ENCODE results near the gene PXMP2.

- TF ChIP-seq CTCF (IDR thresholded peaks at IDR 0.05) (no peak), ZFX (IDR thresholded peaks at IDR 0.05; ENCODE audit: borderline replicate concordance) (no peak)
Observed at GRCh38 chr12:132641811-132642650, 45.4 kb upstream of the PXMP2 start.
